Measurements from ENCODE around the gene FYTTD1. TPM values are rescaled to one million over a fixed set of nuclear protein-coding genes. Genes with fewer than 3 reads are reported as not detected.

FYTTD1 gene
- total and polyA plus RNA-seq, 9 donors = 44.7 to 79.9 (median 62.8) TPM

- 17% methylated on average over 18 of the region's 36 CpGs for WGBS (ENCODE audit: insufficient coverage)
- Histone ChIP-seq H3K27me3 (ENCODE audit: control insufficient read depth, insufficient read depth, low read length) (no peaks in the 10 kb centered on the region), H3K4me3 (ENCODE audit: low read length) (peak overlapping the region; percentile 82), H3K9me3 (replicated peaks; ENCODE audit: control insufficient read depth, low read depth, low read length) (no peaks in the 10 kb centered on the region), H3K27ac (ENCODE audit: low read length) (peak overlapping the region; percentile 97), H3K4me1 (ENCODE audit: control insufficient read depth, insufficient read depth, low read length) (peaks cover 14% of the 10 kb centered on the region), H3K36me3 (ENCODE audit: control insufficient read depth, insufficient read depth, low read length) (no peaks in the 10 kb centered on the region)
- DNase-seq = peak; percentile 51
Observed at GRCh38 chr3:197750858-197751737, 1.4 kb downstream of the FYTTD1 start.

- H3K4me1 ChIP-seq (ENCODE audit: control insufficient read depth, insufficient read depth, low read length) = peaks cover 14% of the 10 kb centered on the region
- DNase-seq = no peak
- no peak overlapping the region for H3K4me3 ChIP-seq (ENCODE audit: low read length)
- H3K27ac ChIP-seq (ENCODE audit: low read length) = no peak overlapping the region
- no peaks in the 10 kb centered on the region for H3K27me3 ChIP-seq (ENCODE audit: control insufficient read depth, insufficient read depth, low read length)
- H3K36me3 ChIP-seq (ENCODE audit: control insufficient read depth, insufficient read depth, low read length) = no peaks in the 10 kb centered on the region
- WGBS (ENCODE audit: insufficient coverage) = no CpG with 5 or more reads among the region's 5 CpGs
- no peaks in the 10 kb centered on the region for H3K9me3 ChIP-seq (replicated peaks; ENCODE audit: control insufficient read depth, low read depth, low read length)
Observed at GRCh38 chr3:197752107-197752506, 2.4 kb downstream of the FYTTD1 start.

- Histone ChIP-seq H3K4me3 (ENCODE audit: low read length) (no peak overlapping the region), H3K9me3 (replicated peaks; ENCODE audit: control insufficient read depth, low read depth, low read length) (no peaks in the 10 kb centered on the region), H3K27me3 (ENCODE audit: control insufficient read depth, insufficient read depth, low read length) (no peaks in the 10 kb centered on the region), H3K27ac (ENCODE audit: low read length) (no peak overlapping the region), H3K4me1 (ENCODE audit: control insufficient read depth, insufficient read depth, low read length) (peaks cover 14% of the 10 kb centered on the region), H3K36me3 (ENCODE audit: control insufficient read depth, insufficient read depth, low read length) (peaks cover 4% of the 10 kb centered on the region)
- no CpG with 5 or more reads among the region's 3 CpGs for WGBS (ENCODE audit: insufficient coverage)
- DNase-seq = no peak
Observed at GRCh38 chr3:197753263-197753662, 3.6 kb downstream of the FYTTD1 start.

GRCh38 chr3:197756704-197757103 lies 7.0 kb downstream of the FYTTD1 start:
- Histone ChIP-seq H3K27ac (ENCODE audit: low read length) (no peak overlapping the region), H3K27me3 (ENCODE audit: control insufficient read depth, insufficient read depth, low read length) (no peaks in the 10 kb centered on the region), H3K4me1 (ENCODE audit: control insufficient read depth, insufficient read depth, low read length) (peaks cover 5% of the 10 kb centered on the region), H3K9me3 (replicated peaks; ENCODE audit: control insufficient read depth, low read depth, low read length) (no peaks in the 10 kb centered on the region), H3K4me3 (ENCODE audit: low read length) (no peak overlapping the region), H3K36me3 (ENCODE audit: control insufficient read depth, insufficient read depth, low read length) (peaks cover 11% of the 10 kb centered on the region)
- no peak for DNase-seq
- WGBS (ENCODE audit: insufficient coverage) = no CpG with 5 or more reads among the region's 3 CpGs

DNA sequence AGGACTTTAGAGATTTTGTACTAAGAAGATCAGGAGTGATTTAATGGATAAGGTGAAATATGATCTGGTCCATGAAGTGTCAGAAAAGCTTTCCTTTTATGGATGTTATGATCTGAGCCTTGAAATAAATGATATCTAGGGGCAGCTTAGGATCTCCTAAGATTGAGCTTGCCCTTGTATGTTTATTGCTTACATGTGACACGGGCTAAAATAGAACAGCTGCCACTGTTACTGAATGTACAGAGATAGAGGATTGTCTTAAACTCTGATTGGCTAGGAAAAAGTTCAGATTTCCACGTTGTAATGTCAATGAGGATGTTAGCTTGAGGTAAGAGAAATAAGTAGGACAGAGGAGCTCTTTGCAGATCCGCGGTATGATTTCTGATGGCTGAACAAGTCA lies 8.8 kb downstream of the FYTTD1 start:
- Histone ChIP-seq H3K27ac (ENCODE audit: low read length) (no peak overlapping the region), H3K27me3 (ENCODE audit: control insufficient read depth, insufficient read depth, low read length) (no peaks in the 10 kb centered on the region), H3K9me3 (replicated peaks; ENCODE audit: control insufficient read depth, low read depth, low read length) (no peaks in the 10 kb centered on the region), H3K4me1 (ENCODE audit: control insufficient read depth, insufficient read depth, low read length) (no peaks in the 10 kb centered on the region), H3K4me3 (ENCODE audit: low read length) (no peak overlapping the region), H3K36me3 (ENCODE audit: control insufficient read depth, insufficient read depth, low read length) (peaks cover 21% of the 10 kb centered on the region)
- 100% methylated on average over 4 of the region's 4 CpGs for WGBS (ENCODE audit: insufficient coverage)
- DNase-seq = no peak

- Histone ChIP-seq H3K9me3 (replicated peaks; ENCODE audit: control insufficient read depth, low read depth, low read length) (no peaks in the 10 kb centered on the region), H3K27me3 (ENCODE audit: control insufficient read depth, insufficient read depth, low read length) (no peaks in the 10 kb centered on the region), H3K4me3 (ENCODE audit: low read length) (no peak overlapping the region), H3K36me3 (ENCODE audit: control insufficient read depth, insufficient read depth, low read length) (peaks cover 37% of the 10 kb centered on the region), H3K4me1 (ENCODE audit: control insufficient read depth, insufficient read depth, low read length) (no peaks in the 10 kb centered on the region), H3K27ac (ENCODE audit: low read length) (no peak overlapping the region)
- DNase-seq = no peak
Observed at GRCh38 chr3:197761784-197762183, 12.1 kb downstream of the FYTTD1 start.

DNA sequence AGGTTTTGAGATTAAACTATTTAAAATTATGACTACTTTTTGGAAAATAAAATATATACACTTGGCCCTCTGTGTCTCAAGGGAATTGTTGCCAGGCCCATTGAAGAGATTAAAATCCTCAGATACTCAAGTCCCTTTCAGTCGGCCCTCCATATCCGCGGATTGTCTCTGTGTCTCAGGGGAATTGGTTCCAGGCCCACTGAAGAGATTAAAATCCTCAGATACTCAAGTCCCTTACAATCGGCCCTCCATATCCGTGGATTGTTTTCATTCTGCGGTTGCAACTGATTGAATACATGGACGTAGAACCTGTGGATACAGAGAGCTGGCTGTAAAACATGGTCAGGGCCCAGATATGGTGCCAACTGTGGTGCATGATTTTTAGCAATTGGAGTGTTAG lies 25.6 kb downstream of the FYTTD1 start:
- no peaks in the 10 kb centered on the region for H3K4me1 ChIP-seq (ENCODE audit: control insufficient read depth, insufficient read depth, low read length)
- H3K4me3 ChIP-seq (ENCODE audit: low read length) = no peak overlapping the region
- DNase-seq = no peak
- H3K36me3 ChIP-seq (ENCODE audit: control insufficient read depth, insufficient read depth, low read length) = peaks cover 62% of the 10 kb centered on the region
- no peaks in the 10 kb centered on the region for H3K27me3 ChIP-seq (ENCODE audit: control insufficient read depth, insufficient read depth, low read length)
- no peaks in the 10 kb centered on the region for H3K9me3 ChIP-seq (replicated peaks; ENCODE audit: control insufficient read depth, low read depth, low read length)
- no peak overlapping the region for H3K27ac ChIP-seq (ENCODE audit: low read length)
- 76% methylated on average over 7 of the region's 7 CpGs for WGBS (ENCODE audit: insufficient coverage)

GRCh38 chr3:197782230-197782629 lies 32.5 kb downstream of the FYTTD1 start:
- DNase-seq = no peak
- Histone ChIP-seq H3K4me3 (ENCODE audit: low read length) (no peak overlapping the region), H3K36me3 (ENCODE audit: control insufficient read depth, insufficient read depth, low read length) (peaks cover 35% of the 10 kb centered on the region), H3K27ac (ENCODE audit: low read length) (no peak overlapping the region), H3K9me3 (replicated peaks; ENCODE audit: control insufficient read depth, low read depth, low read length) (no peaks in the 10 kb centered on the region), H3K27me3 (ENCODE audit: control insufficient read depth, insufficient read depth, low read length) (no peaks in the 10 kb centered on the region), H3K4me1 (ENCODE audit: control insufficient read depth, insufficient read depth, low read length) (no peaks in the 10 kb centered on the region)
- WGBS (ENCODE audit: insufficient coverage) = 58% methylated on average over 2 of the region's 4 CpGs

DNA sequence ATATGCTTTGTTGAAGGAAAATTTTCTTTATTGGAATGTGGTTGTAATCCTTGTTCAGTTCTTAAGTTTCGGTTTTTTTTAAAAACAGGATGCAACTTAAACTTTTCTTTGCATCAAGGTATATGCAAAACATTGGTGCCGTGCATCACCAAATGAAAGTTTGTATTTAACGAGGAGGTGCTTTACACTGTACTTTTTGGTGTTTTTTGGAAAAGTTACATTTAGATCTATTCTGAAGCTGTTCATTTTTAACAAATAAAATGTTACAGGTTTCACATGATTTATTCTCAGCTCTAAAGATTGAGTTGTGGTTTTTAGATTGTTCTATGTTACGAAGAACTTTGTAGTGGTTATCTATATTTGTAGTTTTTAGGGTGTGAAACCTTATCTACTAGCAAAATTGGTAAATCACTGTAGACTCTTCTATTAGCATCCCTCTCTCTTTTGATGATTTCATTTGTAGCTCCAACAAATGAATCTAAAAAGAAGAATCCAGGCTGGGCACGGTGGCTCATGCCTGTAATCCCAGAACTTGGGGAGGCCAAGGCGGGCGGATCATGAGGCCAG lies 34.4 kb downstream of the FYTTD1 start:
- H3K36me3 ChIP-seq (ENCODE audit: control insufficient read depth, insufficient read depth, low read length) = peaks cover 21% of the 10 kb centered on the region
- H3K27ac ChIP-seq (ENCODE audit: low read length) = no peak overlapping the region
- WGBS (ENCODE audit: insufficient coverage) = 82% methylated on average over 2 of the region's 7 CpGs
- no peaks in the 10 kb centered on the region for H3K27me3 ChIP-seq (ENCODE audit: control insufficient read depth, insufficient read depth, low read length)
- no peaks in the 10 kb centered on the region for H3K4me1 ChIP-seq (ENCODE audit: control insufficient read depth, insufficient read depth, low read length)
- no peak overlapping the region for H3K4me3 ChIP-seq (ENCODE audit: low read length)
- no peaks in the 10 kb centered on the region for H3K9me3 ChIP-seq (replicated peaks; ENCODE audit: control insufficient read depth, low read depth, low read length)
- no peak for DNase-seq

- Histone ChIP-seq H3K27ac (ENCODE audit: low read length) (no peak overlapping the region), H3K4me3 (ENCODE audit: low read length) (no peak overlapping the region), H3K27me3 (ENCODE audit: control insufficient read depth, insufficient read depth, low read length) (no peaks in the 10 kb centered on the region), H3K4me1 (ENCODE audit: control insufficient read depth, insufficient read depth, low read length) (no peaks in the 10 kb centered on the region), H3K9me3 (replicated peaks; ENCODE audit: control insufficient read depth, low read depth, low read length) (no peaks in the 10 kb centered on the region), H3K36me3 (ENCODE audit: control insufficient read depth, insufficient read depth, low read length) (peaks cover 5% of the 10 kb centered on the region)
- 83% methylated on average over 1 of the region's 1 CpG for WGBS (ENCODE audit: insufficient coverage)
- DNase-seq = no peak
Observed at GRCh38 chr3:197787412-197787811, 37.7 kb downstream of the FYTTD1 start.
